Endothelial cell of umbilical vein (primary cell): ENCODE data around the gene DENND5B. TPM values are rescaled to one million over a fixed set of nuclear protein-coding genes. Genes with fewer than 3 reads are reported as not detected.

ENCODE experiments used
- BruUV-seq: library from RNA; stranded (reverse); fragments of 400-500 nt; replicated peaks from 2 replicates; lab custom pipeline; 2021; lab: Mats Ljungman, UMichigan
- CTCF ChIA-PET: fragments of 300-600, 350-600 bp; sonication (Branson Sonifier 250); formaldehyde crosslinking; loops from one replicate; lab custom pipeline; 2021; ENCODE audit warnings: antibody characterized with exemption, inconsistent platforms; lab: Charles Lee
- POLR2A ChIA-PET: fragments of 300-600, 350-600 bp; sonication (Branson Sonifier 250); formaldehyde crosslinking; loops from one replicate; lab custom pipeline; 2021; ENCODE audit warnings: antibody characterized with exemption, inconsistent platforms; lab: Charles Lee
- DNase-seq: peaks from one replicate; pipeline ENCODE4 v3.0.0-alpha.2; 2011; ENCODE audit warnings: low read depth, low spot score
- FAIRE-seq: peaks from 2 replicates; lab custom pipeline; 2011; peaks lifted over from hg19 to GRCh38; lab: Jason Lieb, UNC
- H2AFZ ChIP-seq: 2 replicates; pipeline ENCODE4 v1.6.0; 2012; ENCODE audit warnings: low read depth, low read length, control low read depth, inconsistent platforms
- H3K27ac ChIP-seq: 2 replicates; pipeline ENCODE4 v1.5.1; 2011; ENCODE audit warnings: low read depth, mild to moderate bottlenecking, control low read depth, low read length, moderate library complexity; ENCODE audit not compliant: insufficient read depth
- H3K27me3 ChIP-seq, 2 experiments: 2 replicates each; pipeline versions ENCODE4 v1.6.0 to v1.6.1; 2011; ENCODE audit warnings: low read length in 2 of 2, mixed read lengths in 1 of 2; ENCODE audit not compliant: control insufficient read depth in 2 of 2, insufficient read depth in 2 of 2
- H3K36me3 ChIP-seq, 2 experiments: 2 replicates in 1 of 2; 3 replicates in 1 of 2; pipeline ENCODE4 v1.5.1; 2011; ENCODE audit warnings: low read length in 2 of 2, mild to moderate bottlenecking in 1 of 2, moderate library complexity in 1 of 2; ENCODE audit not compliant: control insufficient read depth in 2 of 2, insufficient read depth in 2 of 2; ENCODE audit errors: extremely low read depth in 1 of 2
- H3K4me1 ChIP-seq: 3 replicates; pipeline ENCODE4 v1.5.1; 2011; ENCODE audit warnings: mild to moderate bottlenecking, low read length; ENCODE audit not compliant: control insufficient read depth, insufficient read depth; ENCODE audit errors: extremely low read depth
- H3K4me2 ChIP-seq: 2 replicates; pipeline ENCODE4 v1.6.1; 2011; ENCODE audit warnings: low read length, control low read depth, mixed read lengths; ENCODE audit not compliant: insufficient read depth
- H3K4me3 ChIP-seq, 3 experiments: fragments of 200-600 bp in 1 of 3; sonication (generic), shearing (Covaris generic) in 1 of 3; replicated peaks in 1 of 3; 2 replicates each; pipeline ENCODE4 v1.5.1; 2011 to 2016; ENCODE audit warnings: control low read depth in 3 of 3, low read length in 3 of 3, mild to moderate bottlenecking in 2 of 3, inconsistent platforms in 1 of 3, low read depth in 1 of 3, moderate library complexity in 1 of 3; ENCODE audit not compliant: insufficient read depth in 1 of 3
- H3K79me2 ChIP-seq: 2 replicates; pipeline ENCODE4 v1.6.0; 2012; ENCODE audit warnings: low read length, inconsistent platforms; ENCODE audit not compliant: control insufficient read depth, insufficient read depth
- H3K9ac ChIP-seq: replicated peaks from 2 replicates; pipeline ENCODE3; 2011; ENCODE audit warnings: low read length, control low read depth; ENCODE audit not compliant: insufficient read depth; ENCODE audit errors: extremely low read depth
- H3K9me1 ChIP-seq: replicated peaks from 3 replicates; pipeline ENCODE4 v1.6.0; 2011; ENCODE audit warnings: mild to moderate bottlenecking, low read length; ENCODE audit not compliant: control insufficient read depth, insufficient read depth; ENCODE audit errors: extremely low read depth
- H3K9me3 ChIP-seq: replicated peaks from 2 replicates; pipeline ENCODE4 v1.5.1; 2012; ENCODE audit warnings: low read length, inconsistent platforms; ENCODE audit not compliant: control insufficient read depth, insufficient read depth
- H4K20me1 ChIP-seq: replicated peaks from 2 replicates; pipeline ENCODE3; 2011; ENCODE audit warnings: mild to moderate bottlenecking, low read length; ENCODE audit not compliant: control insufficient read depth, insufficient read depth; ENCODE audit errors: extremely low read depth
- CTCF ChIP-seq, 2 donors: IDR thresholded peaks; 1 replicate in 1 of 2; 2 replicates in 1 of 2; pipeline ENCODE4 v1.5.1; 2011; ENCODE audit warnings: low read length in 2 of 2, mild to moderate bottlenecking in 2 of 2, moderate library complexity in 2 of 2, control low read depth in 1 of 2, inconsistent platforms in 1 of 2, low read depth in 1 of 2; ENCODE audit not compliant: insufficient read depth in 1 of 2; ENCODE audit errors: extremely low read depth in 1 of 2
- EZH2 ChIP-seq: IDR thresholded peaks from 2 replicates; pipeline ENCODE4 v1.6.1; 2012; ENCODE audit warnings: borderline replicate concordance, low read depth, mild to moderate bottlenecking, moderate library complexity, low read length, inconsistent platforms; ENCODE audit not compliant: severe bottlenecking
- FOS ChIP-seq: IDR thresholded peaks from 2 replicates; pipeline ENCODE4 v1.6.1; 2011; ENCODE audit warnings: mild to moderate bottlenecking, low read length, moderate library complexity, borderline replicate concordance; ENCODE audit not compliant: insufficient read depth
- GATA2 ChIP-seq: IDR thresholded peaks from 2 replicates; pipeline ENCODE4 v1.7.0; 2011; ENCODE audit warnings: low read depth, mild to moderate bottlenecking, moderate library complexity, mixed read lengths, low read length; ENCODE audit not compliant: insufficient read length, insufficient read depth
- JUN ChIP-seq: IDR thresholded peaks from 2 replicates; pipeline ENCODE4 v1.6.1; 2011; ENCODE audit warnings: borderline replicate concordance, low read depth; ENCODE audit not compliant: insufficient read length, insufficient read depth
- MAX ChIP-seq: IDR thresholded peaks from 2 replicates; pipeline ENCODE4 v1.6.1; 2011; ENCODE audit not compliant: insufficient read depth, insufficient read length
- MYC ChIP-seq: IDR thresholded peaks from one replicate; pipeline ENCODE4 v1.6.1; 2011; ENCODE audit warnings: mild to moderate bottlenecking, low read depth, low read length
- POLR2A ChIP-seq: IDR thresholded peaks from 2 replicates; pipeline ENCODE4 v1.6.1; 2012; ENCODE audit warnings: low read depth, mild to moderate bottlenecking, control low read depth, low read length
- POLR2AphosphoS5 ChIP-seq: IDR thresholded peaks from 2 replicates; pipeline ENCODE4 v1.6.1; 2012; ENCODE audit warnings: low read depth, mild to moderate bottlenecking, control low read depth, low read length, moderate library complexity; ENCODE audit not compliant: insufficient read depth
- dilution Hi-C: fragments of 300-500 bp; cut with MboI; formaldehyde crosslinking; loops from one replicate; pipeline ENCODE4 v1.15.0; 2019; ENCODE audit warnings: low sequenced_read_pairs; ENCODE audit not compliant: extremely low pct_ligation_motif_present
- intact Hi-C: fragments of 100-400 bp; cut with micrococcal nuclease; formaldehyde crosslinking; loops from one replicate; pipeline ENCODE4 v1.10.0; 2022
- polyA plus RNA-seq, 4 experiments: library from polyadenylated mRNA; depleted of rRNA in 3 of 4; stranded (reverse) in 3 of 4; unstranded in 1 of 4; fragments of >200 nt; gene quantifications; 2 replicates each; pipeline versions ENCODE4 v1.2.1 to v1.2.3, GENCODE V29; 2011 to 2012; ENCODE audit warnings: missing spikeins in 1 of 4
- total RNA-seq: library from RNA; stranded (reverse); gene quantifications from 2 replicates; pipeline ENCODE4 v1.2.3, GENCODE V29; 2021

The DENND5B gene
- total and polyA plus RNA-seq, 2 donors (not counting 3 experiments of a cell fraction or from before 2014, with no cell fraction given): 10.3 to 18.3 TPM

- ChIA-PET POLR2A (no interaction called here), CTCF (interaction anchor here (1.1 to 1.3 kb wide), 2 partner anchors 9 to 196 kb away, joined by 3 to 5 read pairs; no protein-coding TSS in a partner anchor)
- Histone ChIP-seq H3K9me1 (no peaks in the 10 kb centered on the region), H3K9ac (no peak overlapping the region), H3K27ac (no peak overlapping the region), H3K9me3 (no peaks in the 10 kb centered on the region), H3K79me2 (no peaks in the 10 kb centered on the region), H3K4me1 (peaks cover 6% of the 10 kb centered on the region), H3K27me3 (peaks cover 0 to 2% of the 10 kb centered on the region in 2 experiments), H3K4me3 (no peak overlapping the region), H2AFZ (no peak overlapping the region), H4K20me1 (no peaks in the 10 kb centered on the region), H3K4me2 (no peak overlapping the region), H3K36me3 (no peaks in the 10 kb centered on the region)
- TF ChIP-seq POLR2AphosphoS5: no peak
- no peak for TF ChIP-seq FOS
- TF ChIP-seq MAX: no peak
- no peak for TF ChIP-seq GATA2
- TF ChIP-seq MYC: no peak
- TF ChIP-seq CTCF (IDR thresholded peaks at IDR 0.05; ENCODE audit: extremely low read depth in 1 of 2, insufficient read depth in 1 of 2, low read depth in 1 of 2, low read length in 2 of 2): no peak
- TF ChIP-seq POLR2A: no peak
- TF ChIP-seq JUN: no peak
- no peak for TF ChIP-seq EZH2
- no TSS peak for BruUV-seq
- FAIRE-seq (no peak), DNase-seq (no peak)
- intact Hi-C loops (no loop called here), dilution Hi-C loops (no loop called here)
These were observed 8.1 kb upstream of the DENND5B start for GRCh38 chr12:31599053-31599452.
